A549 (cell line): ENCODE results near the gene ZNF507.

Source experiments
- BCL3 ChIP-seq: fragments of >200 bp; sonication (Bioruptor Twin); formaldehyde crosslinking; IDR thresholded peaks from 3 replicates; pipeline ENCODE4 v1.6.1; 2016
- CBX2 ChIP-seq: fragments of 200-600 bp; sonication (generic); IDR thresholded peaks from 2 replicates; pipeline ENCODE4 v1.6.1; 2016; ENCODE audit warnings: low read depth, mild to moderate bottlenecking, borderline replicate concordance
- CHD2 ChIP-seq: fragments of 150-350 bp; IDR thresholded peaks from 2 replicates; pipeline ENCODE4 v1.6.1; 2014; ENCODE audit warnings: low read length; ENCODE audit not compliant: partially characterized antibody
- CHD4 ChIP-seq: fragments of 200-600 bp; sonication (generic); IDR thresholded peaks from 2 replicates; pipeline ENCODE4 v1.6.1; 2016; ENCODE audit warnings: antibody characterized with exemption, mild to moderate bottlenecking, borderline replicate concordance
- CTCF ChIP-seq: fragments of >200 bp; sonication (Bioruptor Twin); formaldehyde crosslinking; IDR thresholded peaks from 3 replicates; pipeline ENCODE4 v1.5.1; 2016
- TFCP2L1 ChIP-seq: fragments of 250-450 bp; sonication (Bioruptor Pico); IDR thresholded peaks from 2 replicates; pipeline ENCODE4 v1.5.0; 2021; ENCODE audit warnings: mild to moderate bottlenecking
- TF ChIP-seq, protein P1 (sequence below): fragments of 200-600 bp; sonication (generic); IDR thresholded peaks from 2 replicates; pipeline ENCODE4 v1.6.1; 2016; ENCODE audit warnings: antibody characterized with exemption, mild to moderate bottlenecking, moderate library complexity

- no peak for TF ChIP-seq CBX2
- TF ChIP-seq CTCF = no peak
- TF ChIP-seq TFCP2L1 (CRISPR knock-in tag) = no peak
- no peak for TF ChIP-seq BCL3
- TF ChIP-seq, protein P1, sequence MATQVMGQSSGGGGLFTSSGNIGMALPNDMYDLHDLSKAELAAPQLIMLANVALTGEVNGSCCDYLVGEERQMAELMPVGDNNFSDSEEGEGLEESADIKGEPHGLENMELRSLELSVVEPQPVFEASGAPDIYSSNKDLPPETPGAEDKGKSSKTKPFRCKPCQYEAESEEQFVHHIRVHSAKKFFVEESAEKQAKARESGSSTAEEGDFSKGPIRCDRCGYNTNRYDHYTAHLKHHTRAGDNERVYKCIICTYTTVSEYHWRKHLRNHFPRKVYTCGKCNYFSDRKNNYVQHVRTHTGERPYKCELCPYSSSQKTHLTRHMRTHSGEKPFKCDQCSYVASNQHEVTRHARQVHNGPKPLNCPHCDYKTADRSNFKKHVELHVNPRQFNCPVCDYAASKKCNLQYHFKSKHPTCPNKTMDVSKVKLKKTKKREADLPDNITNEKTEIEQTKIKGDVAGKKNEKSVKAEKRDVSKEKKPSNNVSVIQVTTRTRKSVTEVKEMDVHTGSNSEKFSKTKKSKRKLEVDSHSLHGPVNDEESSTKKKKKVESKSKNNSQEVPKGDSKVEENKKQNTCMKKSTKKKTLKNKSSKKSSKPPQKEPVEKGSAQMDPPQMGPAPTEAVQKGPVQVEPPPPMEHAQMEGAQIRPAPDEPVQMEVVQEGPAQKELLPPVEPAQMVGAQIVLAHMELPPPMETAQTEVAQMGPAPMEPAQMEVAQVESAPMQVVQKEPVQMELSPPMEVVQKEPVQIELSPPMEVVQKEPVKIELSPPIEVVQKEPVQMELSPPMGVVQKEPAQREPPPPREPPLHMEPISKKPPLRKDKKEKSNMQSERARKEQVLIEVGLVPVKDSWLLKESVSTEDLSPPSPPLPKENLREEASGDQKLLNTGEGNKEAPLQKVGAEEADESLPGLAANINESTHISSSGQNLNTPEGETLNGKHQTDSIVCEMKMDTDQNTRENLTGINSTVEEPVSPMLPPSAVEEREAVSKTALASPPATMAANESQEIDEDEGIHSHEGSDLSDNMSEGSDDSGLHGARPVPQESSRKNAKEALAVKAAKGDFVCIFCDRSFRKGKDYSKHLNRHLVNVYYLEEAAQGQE = no peak
- no peak for TF ChIP-seq CHD4
- TF ChIP-seq CHD2 = no peak
These were observed 42.2 kb upstream of the ZNF507 start for GRCh38 chr19:32303193-32303592.
